Bone marrow (tissue), 2 donors: ENCODE data around the gene ANO2.

Experiments used
- DNase-seq, 2 donors: peaks; one replicate each; lab custom pipeline; 2025; lab: John Stamatoyannopoulos, UW

Gene ANO2

GRCh38 chr12:5776091-5776490 lies 169.0 kb downstream of the ANO2 start:
- no peak for DNase-seq

- no peak for DNase-seq
Observed at GRCh38 chr12:5773550-5773949, 171.5 kb downstream of the ANO2 start.

DNA sequence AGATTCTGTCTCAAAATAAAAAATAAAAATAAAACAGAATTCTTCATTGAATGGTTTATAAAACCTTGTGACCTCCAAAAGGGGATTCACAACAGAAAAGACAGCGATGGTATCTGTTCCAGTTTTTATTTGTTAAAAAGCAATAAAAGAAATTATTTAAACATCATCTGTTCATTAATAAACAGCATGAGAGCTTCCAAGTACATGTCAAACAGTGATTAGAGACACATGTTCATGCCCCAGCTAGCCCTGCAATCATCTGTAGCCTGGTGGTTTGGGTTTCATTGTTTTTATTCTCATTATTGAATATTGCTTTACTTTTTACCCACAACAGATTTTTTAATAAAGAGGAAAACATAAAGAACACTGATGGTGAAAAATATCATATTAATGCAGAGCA lies 173.3 kb downstream of the ANO2 start:
- DNase-seq = no peak

- DNase-seq = no peak
Observed at GRCh38 chr12:5770727-5771126, 174.3 kb downstream of the ANO2 start.

- DNase-seq = no peak
Observed at GRCh38 chr12:5768581-5769196, 176.4 kb downstream of the ANO2 start.

DNA sequence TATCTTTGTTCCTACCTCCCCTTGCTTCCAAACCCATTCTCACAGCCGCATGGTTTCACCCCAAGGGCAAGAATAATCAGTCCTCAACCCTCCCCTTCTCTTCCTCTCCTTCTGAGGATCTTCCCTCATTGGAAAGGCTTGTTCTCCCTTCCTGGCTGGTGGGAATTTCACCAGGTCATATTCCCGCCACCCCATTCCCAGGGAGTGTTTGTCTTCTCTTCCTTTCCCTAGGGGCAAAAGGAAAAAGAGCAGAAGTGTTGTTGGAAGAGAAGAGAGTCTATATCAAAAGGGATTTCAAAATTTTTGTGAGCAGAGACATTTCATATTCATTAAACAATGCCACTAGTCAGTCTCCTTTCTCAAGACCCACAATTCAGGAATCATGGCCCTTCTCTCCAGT lies 176.9 kb downstream of the ANO2 start:
- DNase-seq = no peak

DNA sequence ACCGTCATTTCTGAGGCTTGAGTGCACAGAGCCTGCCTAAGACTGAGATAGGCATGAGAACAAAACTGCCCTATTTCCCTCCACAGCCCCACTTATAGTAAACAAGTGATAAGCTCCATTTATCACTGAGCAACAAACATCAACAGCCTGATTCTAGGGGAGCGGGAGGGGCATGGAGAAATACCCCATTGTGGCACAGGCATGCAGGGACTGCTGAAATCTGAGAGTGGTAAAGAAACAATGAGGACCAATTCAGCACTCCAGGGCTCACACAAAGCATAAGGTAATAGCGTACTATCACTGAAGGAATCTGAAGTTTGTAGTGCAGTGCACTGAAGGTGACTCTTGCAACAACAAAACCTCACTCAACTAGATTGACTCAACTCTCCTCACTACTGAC lies 186.7 kb downstream of the ANO2 start:
- DNase-seq = no peak

- no peak for DNase-seq
Observed at GRCh38 chr12:5756338-5756842, 188.7 kb downstream of the ANO2 start.

DNA sequence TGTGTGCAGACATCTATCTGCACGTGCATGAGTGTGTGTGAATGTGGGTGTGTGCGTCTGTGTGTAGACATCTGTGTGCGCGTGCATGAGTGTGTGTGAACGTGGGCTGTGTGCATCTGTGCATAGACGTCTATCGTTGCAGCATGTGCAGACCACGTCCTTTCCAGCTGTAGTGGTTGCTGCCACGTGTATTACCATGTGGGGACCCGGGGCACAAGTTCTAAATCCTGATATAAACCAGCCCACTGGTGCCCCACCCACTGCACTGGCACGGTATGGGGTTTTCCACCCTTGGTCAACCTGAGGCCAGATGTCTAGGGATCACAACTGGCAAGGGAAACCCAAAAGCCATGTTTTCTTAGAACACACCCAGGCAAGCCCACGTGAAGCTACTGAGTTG lies 197.0 kb downstream of the ANO2 start:
- no peak for DNase-seq

DNA sequence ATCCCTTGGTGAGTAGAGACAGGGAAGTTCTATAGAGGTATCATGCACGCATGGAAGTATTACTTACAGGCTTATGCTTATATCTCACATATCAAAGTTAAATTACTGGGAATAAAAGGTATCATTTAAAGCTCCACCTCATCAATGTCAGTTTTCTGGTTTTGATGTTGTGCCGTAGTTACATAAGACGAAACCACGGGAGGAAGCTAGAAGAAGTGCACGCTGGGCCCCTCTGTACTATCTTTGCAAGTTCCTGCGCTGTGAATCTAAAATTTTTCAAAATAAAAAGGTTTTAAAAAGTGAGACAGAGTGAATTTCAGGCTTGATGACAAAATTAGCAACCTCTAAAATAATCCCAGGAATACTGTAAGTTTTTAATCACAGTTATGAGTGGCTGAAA lies 198.1 kb downstream of the ANO2 start:
- no peak for DNase-seq

DNA sequence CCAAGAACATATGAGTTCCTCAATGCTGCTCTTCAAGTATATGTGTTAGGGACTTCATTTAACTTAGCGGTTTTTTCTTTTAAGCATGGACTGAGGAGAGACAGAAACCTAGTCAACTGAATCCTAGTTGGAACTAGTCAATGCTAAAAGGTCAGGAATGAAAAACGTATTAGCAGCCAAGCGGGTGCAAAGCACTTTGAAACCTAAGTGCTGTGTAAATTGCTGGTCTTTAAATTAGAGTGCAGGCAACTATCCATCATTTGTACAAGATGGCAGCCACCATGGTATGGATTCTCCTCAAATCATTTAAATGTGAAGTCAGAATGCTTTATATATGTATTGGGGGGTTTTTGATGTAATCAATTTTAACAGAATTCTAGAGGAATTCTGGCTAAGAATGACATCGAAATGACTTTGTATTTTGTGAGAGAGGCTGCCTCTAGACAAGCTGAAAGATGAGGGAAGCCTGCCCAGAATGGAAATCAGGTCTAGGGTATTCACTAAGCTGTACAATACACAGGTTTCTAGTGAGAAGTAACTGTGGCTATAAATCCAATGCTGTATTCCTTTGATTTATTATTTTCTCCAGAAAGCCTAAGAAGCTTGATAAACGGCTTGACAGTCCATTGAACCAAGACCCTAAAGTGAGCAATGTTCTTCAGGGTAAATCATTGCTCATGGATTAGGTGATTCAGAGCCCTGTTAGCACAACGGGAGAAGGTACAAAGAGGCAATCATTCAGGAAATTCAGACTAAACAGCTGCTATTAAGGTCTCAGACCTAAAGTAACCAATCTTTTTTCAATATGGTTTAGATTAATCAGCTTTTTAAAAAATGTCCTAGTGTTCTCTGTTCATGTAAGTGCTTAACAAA lies 198.8 kb downstream of the ANO2 start:
- no peak for DNase-seq

GRCh38 chr12:5745251-5745888 lies 199.7 kb downstream of the ANO2 start:
- DNase-seq = peak in 1 of 2 donors; percentile 4

- DNase-seq = no peak
Observed at GRCh38 chr12:5742258-5742657, 202.8 kb downstream of the ANO2 start.

- DNase-seq = no peak
Observed at GRCh38 chr12:5739917-5740316, 205.1 kb downstream of the ANO2 start.

GRCh38 chr12:5737778-5738177 lies 207.3 kb downstream of the ANO2 start:
- DNase-seq = no peak

DNA sequence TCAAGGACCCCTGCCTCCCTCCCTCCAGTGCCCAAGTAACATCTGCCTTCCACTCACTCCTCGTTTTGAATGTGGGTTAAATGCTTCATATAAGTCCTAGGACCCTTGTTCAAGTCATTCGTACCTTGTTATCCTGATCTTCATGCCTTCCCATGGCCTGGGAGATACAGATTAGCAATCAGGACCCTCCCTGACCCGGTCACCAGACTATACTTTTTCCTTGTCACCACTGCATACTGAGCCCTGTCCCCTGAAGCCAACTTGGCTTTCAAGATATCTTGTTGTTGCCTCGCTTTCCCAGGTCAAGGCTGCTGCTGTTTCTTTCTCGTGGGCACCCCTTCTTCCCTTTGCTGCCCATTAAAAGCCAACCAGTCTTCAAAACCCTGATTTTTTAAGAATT lies 208.5 kb downstream of the ANO2 start:
- no peak for DNase-seq

GRCh38 chr12:5736016-5736415 lies 209.0 kb downstream of the ANO2 start:
- DNase-seq = no peak

DNA sequence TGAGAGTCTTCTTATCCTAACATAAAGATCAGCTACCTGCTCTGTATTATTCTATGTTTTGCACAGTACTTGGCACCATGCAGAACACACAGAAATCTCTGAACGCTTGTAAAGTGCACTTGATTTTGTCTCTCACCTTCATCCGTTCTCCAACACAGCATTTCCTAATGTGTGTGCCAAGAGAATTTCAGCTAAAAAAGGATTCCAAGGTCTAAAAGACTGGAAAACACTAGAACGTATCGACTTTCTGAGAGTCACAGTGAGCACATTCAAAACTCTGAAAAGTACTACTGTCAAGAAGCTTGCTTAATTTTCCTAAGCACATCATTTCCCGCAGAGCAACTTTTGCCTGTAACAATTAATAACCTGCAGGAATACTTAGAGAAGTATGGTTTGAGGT lies 211.1 kb downstream of the ANO2 start:
- DNase-seq = no peak

DNA sequence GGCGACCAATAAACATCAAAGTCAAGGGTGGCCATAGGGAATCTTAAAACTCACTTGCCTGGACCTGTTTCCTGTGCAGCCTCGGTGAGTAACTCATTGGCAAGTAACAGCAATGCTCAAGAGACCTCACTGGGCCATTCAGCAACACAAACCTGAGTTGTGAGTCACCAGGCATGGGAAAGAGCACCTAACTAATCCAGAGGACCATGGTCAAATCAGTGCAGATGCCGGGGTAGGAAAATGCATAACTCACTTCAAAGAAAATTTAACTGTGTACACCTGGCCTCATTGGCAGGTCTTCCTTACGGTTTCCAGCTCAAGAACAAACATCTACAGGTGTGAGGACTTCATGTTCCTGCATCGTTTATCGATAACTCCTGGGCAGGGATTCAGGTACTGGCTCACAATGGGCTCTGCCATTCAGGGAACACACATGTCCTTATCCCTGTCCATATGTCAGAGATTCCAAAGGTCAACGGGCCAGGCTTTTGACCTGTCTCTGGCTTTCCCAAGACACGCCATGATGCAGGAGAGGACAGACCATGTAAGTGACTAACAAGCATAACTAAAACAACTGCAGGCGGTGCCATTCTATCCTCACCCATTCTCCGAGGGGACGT lies 211.8 kb downstream of the ANO2 start:
- no peak for DNase-seq

- no peak for DNase-seq
Observed at GRCh38 chr12:5730962-5731361, 214.1 kb downstream of the ANO2 start.

- DNase-seq = no peak
Observed at GRCh38 chr12:5723711-5724252, 221.3 kb downstream of the ANO2 start.

DNA sequence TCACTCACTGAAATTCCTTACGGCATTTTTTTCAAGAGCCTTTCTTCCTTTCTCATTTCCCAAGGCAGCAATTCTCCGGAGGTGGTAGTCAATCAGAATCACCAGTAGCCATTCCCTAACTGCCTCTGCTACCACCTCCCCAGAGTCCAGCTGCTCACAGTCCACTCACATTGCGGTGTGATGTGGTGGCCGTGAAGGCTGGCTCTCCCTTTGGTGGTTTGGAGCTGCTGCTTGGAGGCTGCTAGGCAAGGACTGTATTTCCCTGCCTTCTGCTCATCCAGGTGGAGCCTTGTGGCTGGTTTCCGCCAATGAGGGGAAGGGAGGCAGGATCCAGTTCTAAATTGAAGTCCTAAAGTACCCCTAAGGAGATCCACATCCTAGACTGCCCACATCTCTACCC lies 222.0 kb downstream of the ANO2 start:
- DNase-seq = no peak
